ENCODE data around the gene FDX1.

GRCh38 chr11:110513846-110514437 is 84.2 kb downstream of the FDX1 start:
- TF ChIP-seq YY1 (IDR thresholded peaks at IDR 0.05; ENCODE audit: insufficient read depth, insufficient replicate concordance, low read depth, low read length) (no peak), POLR2A (IDR thresholded peaks at IDR 0.05; ENCODE audit: insufficient read depth in 1 of 2, low read depth in 2 of 2, low read length in 2 of 2) (no peak), ERF (CRISPR knock-in tag; IDR thresholded peaks at IDR 0.05) (no peak), ZNF660 (CRISPR knock-in tag; IDR thresholded peaks at IDR 0.05; ENCODE audit: borderline replicate concordance, low read depth) (no peak), PAX8 (CRISPR knock-in tag; IDR thresholded peaks at IDR 0.05; ENCODE audit: borderline replicate concordance) (no peak), ZNF629 (CRISPR knock-in tag; conservative IDR thresholded peaks at IDR 0.05) (no peak), U2AF1 (optimal IDR thresholded peaks at IDR 0.05; ENCODE audit: low read depth, low read length) (no peak), ZNF264 (CRISPR knock-in tag; IDR thresholded peaks at IDR 0.05) (no peak), ZNF513 (CRISPR knock-in tag; conservative IDR thresholded peaks at IDR 0.05) (no peak), TARDBP (CRISPR knock-in tag; IDR thresholded peaks at IDR 0.05) (no peak), NCOA1 (CRISPR knock-in tag; IDR thresholded peaks at IDR 0.05) (no peak), ZFP82 (CRISPR knock-in tag; IDR thresholded peaks at IDR 0.05; ENCODE audit: borderline replicate concordance) (no peak)
- TF ChIP-seq, protein P1, sequence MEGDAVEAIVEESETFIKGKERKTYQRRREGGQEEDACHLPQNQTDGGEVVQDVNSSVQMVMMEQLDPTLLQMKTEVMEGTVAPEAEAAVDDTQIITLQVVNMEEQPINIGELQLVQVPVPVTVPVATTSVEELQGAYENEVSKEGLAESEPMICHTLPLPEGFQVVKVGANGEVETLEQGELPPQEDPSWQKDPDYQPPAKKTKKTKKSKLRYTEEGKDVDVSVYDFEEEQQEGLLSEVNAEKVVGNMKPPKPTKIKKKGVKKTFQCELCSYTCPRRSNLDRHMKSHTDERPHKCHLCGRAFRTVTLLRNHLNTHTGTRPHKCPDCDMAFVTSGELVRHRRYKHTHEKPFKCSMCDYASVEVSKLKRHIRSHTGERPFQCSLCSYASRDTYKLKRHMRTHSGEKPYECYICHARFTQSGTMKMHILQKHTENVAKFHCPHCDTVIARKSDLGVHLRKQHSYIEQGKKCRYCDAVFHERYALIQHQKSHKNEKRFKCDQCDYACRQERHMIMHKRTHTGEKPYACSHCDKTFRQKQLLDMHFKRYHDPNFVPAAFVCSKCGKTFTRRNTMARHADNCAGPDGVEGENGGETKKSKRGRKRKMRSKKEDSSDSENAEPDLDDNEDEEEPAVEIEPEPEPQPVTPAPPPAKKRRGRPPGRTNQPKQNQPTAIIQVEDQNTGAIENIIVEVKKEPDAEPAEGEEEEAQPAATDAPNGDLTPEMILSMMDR (CRISPR knock-in tag; IDR thresholded peaks at IDR 0.05): no peak
- TF ChIP-seq, protein P2, sequence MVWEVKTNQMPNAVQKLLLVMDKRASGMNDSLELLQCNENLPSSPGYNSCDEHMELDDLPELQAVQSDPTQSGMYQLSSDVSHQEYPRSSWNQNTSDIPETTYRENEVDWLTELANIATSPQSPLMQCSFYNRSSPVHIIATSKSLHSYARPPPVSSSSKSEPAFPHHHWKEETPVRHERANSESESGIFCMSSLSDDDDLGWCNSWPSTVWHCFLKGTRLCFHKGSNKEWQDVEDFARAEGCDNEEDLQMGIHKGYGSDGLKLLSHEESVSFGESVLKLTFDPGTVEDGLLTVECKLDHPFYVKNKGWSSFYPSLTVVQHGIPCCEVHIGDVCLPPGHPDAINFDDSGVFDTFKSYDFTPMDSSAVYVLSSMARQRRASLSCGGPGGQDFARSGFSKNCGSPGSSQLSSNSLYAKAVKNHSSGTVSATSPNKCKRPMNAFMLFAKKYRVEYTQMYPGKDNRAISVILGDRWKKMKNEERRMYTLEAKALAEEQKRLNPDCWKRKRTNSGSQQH (CRISPR knock-in tag; IDR thresholded peaks at IDR 0.05; ENCODE audit: low read depth): no peak

Measured in HepG2 (cell line).